Neural cell (in vitro differentiated cells): ENCODE results near the gene SYT4.

Experiments
- CTCF ChIP-seq: fragments of 450-650 bp; IDR thresholded peaks from 2 replicates; pipeline ENCODE4 v1.5.1; 2014; ENCODE audit warnings: antibody characterized with exemption, mild to moderate bottlenecking, moderate library complexity; ENCODE audit not compliant: poor library complexity, severe bottlenecking
- MXI1 ChIP-seq: fragments of 450-650 bp; conservative IDR thresholded peaks from 2 replicates; pipeline ENCODE4 v1.6.1; 2014; ENCODE audit warnings: antibody characterized with exemption, mild to moderate bottlenecking; ENCODE audit not compliant: poor library complexity, severe bottlenecking
- POLR2AphosphoS5 ChIP-seq: IDR thresholded peaks from 2 replicates; pipeline ENCODE4 v1.6.1; 2012

GRCh38 chr18:43222501-43222900 is 54.8 kb downstream of the SYT4 start:
- TF ChIP-seq POLR2AphosphoS5: no peak
- TF ChIP-seq CTCF: no peak
- TF ChIP-seq MXI1: no peak
